HepG2 (cell line): ENCODE results near the gene KRTAP20-2.

Experiments used
- CREB3 ChIP-seq: sonication (generic); formaldehyde crosslinking; IDR thresholded peaks from 2 replicates; pipeline ENCODE4 v1.5.0; 2020; ENCODE audit warnings: missing genetic modification reagents
- CTCF ChIP-seq: sonication (generic); formaldehyde crosslinking; IDR thresholded peaks from 2 replicates; pipeline ENCODE4 v1.5.0; 2020; ENCODE audit warnings: mild to moderate bottlenecking, missing genetic modification reagents, moderate library complexity
- FOXJ3 ChIP-seq: sonication (generic); formaldehyde crosslinking; IDR thresholded peaks from 2 replicates; pipeline ENCODE4 v1.4.0; 2020; ENCODE audit warnings: missing genetic modification reagents, mild to moderate bottlenecking, borderline replicate concordance
- NFE2L1 ChIP-seq: sonication (generic); formaldehyde crosslinking; IDR thresholded peaks from 2 replicates; pipeline ENCODE4 v1.4.0; 2020; ENCODE audit warnings: missing genetic modification reagents, mild to moderate bottlenecking, borderline replicate concordance
- POLR2A ChIP-seq, 2 experiments: IDR thresholded peaks; 2 replicates each; pipeline ENCODE4 v1.6.1; 2011; ENCODE audit warnings: low read depth in 2 of 2, low read length in 2 of 2, mild to moderate bottlenecking in 1 of 2, moderate library complexity in 1 of 2; ENCODE audit not compliant: insufficient read depth in 1 of 2
- TCF12 ChIP-seq, 2 experiments: fragments of 450-650 bp in 1 of 2; sonication (generic) in 1 of 2; formaldehyde crosslinking in 1 of 2; IDR thresholded peaks; 2 replicates each; pipeline versions ENCODE4 v1.6.1 to v1.8.0; 2017 to 2022; ENCODE audit warnings: antibody characterized with exemption in 1 of 2, mild to moderate bottlenecking in 1 of 2, missing genetic modification reagents in 1 of 2, moderate library complexity in 1 of 2
- ZNF570 ChIP-seq: sonication (generic); formaldehyde crosslinking; IDR thresholded peaks from 2 replicates; pipeline ENCODE4 v1.4.0; 2020; ENCODE audit warnings: mild to moderate bottlenecking, missing genetic modification reagents, borderline replicate concordance
- ZNF777 ChIP-seq: sonication (generic); formaldehyde crosslinking; IDR thresholded peaks from 2 replicates; pipeline ENCODE4 v1.4.0; 2020; ENCODE audit warnings: missing genetic modification reagents

GRCh38 chr21:30625449-30626165 is 9.4 kb upstream of the KRTAP20-2 start:
- TF ChIP-seq FOXJ3 (CRISPR knock-in tag) (no peak), POLR2A (IDR thresholded peaks at IDR 0.05; ENCODE audit: insufficient read depth in 1 of 2, low read depth in 2 of 2, low read length in 2 of 2) (no peak), TCF12 (IDR thresholded peaks at IDR 0.05) (no peak), TCF12 (CRISPR knock-in tag; IDR thresholded peaks at IDR 0.05) (no peak), NFE2L1 (CRISPR knock-in tag) (no peak), CREB3 (CRISPR knock-in tag) (no peak), ZNF570 (no peak), CTCF (CRISPR knock-in tag) (no peak), ZNF777 (no peak)
